SK-N-SH treated with all-trans-retinoic acid at 6 μM for 48 hours (cell line): ENCODE results near the gene PYGM.

ENCODE experiments used
- ARNTL ChIP-seq: fragments of 450-650 bp; formaldehyde crosslinking; IDR thresholded peaks from 2 replicates; pipeline ENCODE4 v1.5.0; 2020; ENCODE audit warnings: low read depth, mild to moderate bottlenecking, moderate library complexity, borderline replicate concordance
- ISL1 ChIP-seq: fragments of 250-450 bp; sonication (Bioruptor Pico); IDR thresholded peaks from 2 replicates; pipeline ENCODE4 v2.1.2; 2022; ENCODE audit warnings: mild to moderate bottlenecking, moderate library complexity
- OSR1 ChIP-seq: fragments of 250-450 bp; sonication (Bioruptor Pico); IDR thresholded peaks from 2 replicates; pipeline ENCODE4 v1.8.0; 2022; ENCODE audit warnings: moderate library complexity, mild to moderate bottlenecking, inconsistent platforms
- SNAI2 ChIP-seq: fragments of 250-450 bp; sonication (Bioruptor Pico); IDR thresholded peaks from 2 replicates; pipeline ENCODE4 v1.5.0; 2020; ENCODE audit warnings: mild to moderate bottlenecking, moderate library complexity
- ZFP3 ChIP-seq: fragments of 250-450 bp; sonication (Bioruptor Pico); IDR thresholded peaks from 2 replicates; pipeline ENCODE4 v1.5.0; 2020; ENCODE audit warnings: mild to moderate bottlenecking, moderate library complexity
- ZFP30 ChIP-seq: fragments of 450-650 bp; formaldehyde crosslinking; IDR thresholded peaks from 2 replicates; pipeline ENCODE4 v1.5.0; 2022; ENCODE audit warnings: mild to moderate bottlenecking, moderate library complexity
- ZNF8 ChIP-seq: fragments of 450-650 bp; formaldehyde crosslinking; IDR thresholded peaks from 2 replicates; pipeline ENCODE4 v1.5.0; 2020; ENCODE audit warnings: mild to moderate bottlenecking, moderate library complexity
- TF ChIP-seq, protein P1 (sequence below): fragments of 250-450 bp; sonication (Bioruptor Pico); IDR thresholded peaks from 2 replicates; pipeline ENCODE4 v1.8.0; 2020; ENCODE audit warnings: mild to moderate bottlenecking, moderate library complexity, borderline replicate concordance

DNA sequence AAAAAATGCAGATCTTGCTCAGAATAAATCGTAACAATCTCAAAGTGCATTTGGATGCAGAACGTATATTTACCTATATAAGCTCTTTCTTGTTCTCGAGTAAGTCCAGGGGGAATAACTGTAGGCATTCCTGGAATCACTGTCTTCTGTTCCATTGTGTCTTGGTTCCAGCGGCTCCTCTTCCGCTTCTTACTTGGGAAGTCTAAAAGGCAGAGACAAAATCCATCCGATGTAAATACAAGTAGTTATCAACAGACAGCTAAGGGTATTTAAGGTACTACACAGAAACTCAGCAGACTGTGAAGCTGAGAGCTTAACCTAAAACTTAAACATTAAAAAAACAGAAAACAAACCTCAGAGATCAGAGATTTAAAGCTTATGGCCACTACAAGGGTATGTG, 16.7 kb upstream of the PYGM start:
- TF ChIP-seq, protein P1, sequence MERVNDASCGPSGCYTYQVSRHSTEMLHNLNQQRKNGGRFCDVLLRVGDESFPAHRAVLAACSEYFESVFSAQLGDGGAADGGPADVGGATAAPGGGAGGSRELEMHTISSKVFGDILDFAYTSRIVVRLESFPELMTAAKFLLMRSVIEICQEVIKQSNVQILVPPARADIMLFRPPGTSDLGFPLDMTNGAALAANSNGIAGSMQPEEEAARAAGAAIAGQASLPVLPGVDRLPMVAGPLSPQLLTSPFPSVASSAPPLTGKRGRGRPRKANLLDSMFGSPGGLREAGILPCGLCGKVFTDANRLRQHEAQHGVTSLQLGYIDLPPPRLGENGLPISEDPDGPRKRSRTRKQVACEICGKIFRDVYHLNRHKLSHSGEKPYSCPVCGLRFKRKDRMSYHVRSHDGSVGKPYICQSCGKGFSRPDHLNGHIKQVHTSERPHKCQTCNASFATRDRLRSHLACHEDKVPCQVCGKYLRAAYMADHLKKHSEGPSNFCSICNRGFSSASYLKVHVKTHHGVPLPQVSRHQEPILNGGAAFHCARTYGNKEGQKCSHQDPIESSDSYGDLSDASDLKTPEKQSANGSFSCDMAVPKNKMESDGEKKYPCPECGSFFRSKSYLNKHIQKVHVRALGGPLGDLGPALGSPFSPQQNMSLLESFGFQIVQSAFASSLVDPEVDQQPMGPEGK: no peak
- TF ChIP-seq SNAI2 (CRISPR knock-in tag) (no peak), ZFP3 (CRISPR knock-in tag) (no peak), ZNF8 (no peak), OSR1 (CRISPR knock-in tag) (no peak), ARNTL (CRISPR knock-in tag) (no peak), ZFP30 (CRISPR knock-in tag) (no peak), ISL1 (CRISPR knock-in tag) (no peak)
